Keratinocyte (primary cell): Measurements from ENCODE around the gene ARHGAP15. TPM values are rescaled to one million over a fixed set of nuclear protein-coding genes. Genes with fewer than 3 reads are reported as not detected.

Experiments
- DNase-seq: peaks from one replicate; pipeline ENCODE4 v3.0.0-alpha.2; 2011; ENCODE audit warnings: low read depth, missing footprints, low spot score
- FAIRE-seq: peaks from 2 replicates; lab custom pipeline; 2011; peaks lifted over from hg19 to GRCh38; lab: Jason Lieb, UNC
- H2AFZ ChIP-seq: 2 replicates; pipeline ENCODE4 v1.6.0; 2012; ENCODE audit warnings: low read length, control low read depth, inconsistent platforms; ENCODE audit not compliant: control insufficient read depth
- H3K27ac ChIP-seq: 2 replicates; pipeline ENCODE4 v1.5.1; 2011; ENCODE audit warnings: low read length; ENCODE audit not compliant: control insufficient read depth, insufficient read depth
- H3K27me3 ChIP-seq: 3 replicates; pipeline ENCODE4 v1.6.0; 2011; ENCODE audit warnings: low read length; ENCODE audit not compliant: control insufficient read depth, insufficient read depth; ENCODE audit errors: extremely low read depth
- H3K36me3 ChIP-seq, 2 experiments: 2 replicates in 1 of 2; 3 replicates in 1 of 2; pipeline ENCODE4 v1.5.1; 2011; ENCODE audit warnings: low read length in 2 of 2, mild to moderate bottlenecking in 1 of 2; ENCODE audit not compliant: control insufficient read depth in 2 of 2, insufficient read depth in 2 of 2; ENCODE audit errors: extremely low read depth in 1 of 2
- H3K4me1 ChIP-seq: 3 replicates; pipeline ENCODE4 v1.5.1; 2011; ENCODE audit warnings: low read length; ENCODE audit not compliant: control insufficient read depth, insufficient read depth; ENCODE audit errors: extremely low read depth
- H3K4me2 ChIP-seq: 3 replicates; pipeline ENCODE4 v1.6.0; 2011; ENCODE audit warnings: low read depth, low read length; ENCODE audit not compliant: control insufficient read depth, insufficient read depth; ENCODE audit errors: extremely low read depth
- H3K4me3 ChIP-seq, 3 experiments: fragments of 200-600 bp in 1 of 3; sonication (generic) in 1 of 3; 2 replicates in 2 of 3; 3 replicates in 1 of 3; pipeline ENCODE4 v1.5.1; 2011 to 2016; ENCODE audit warnings: low read length in 3 of 3, mild to moderate bottlenecking in 3 of 3, control low read depth in 2 of 3, inconsistent platforms in 1 of 3, low read depth in 1 of 3, mixed read lengths in 1 of 3, mixed run types in 1 of 3, moderate library complexity in 1 of 3; ENCODE audit not compliant: control insufficient read depth in 2 of 3, insufficient read depth in 2 of 3; ENCODE audit errors: extremely low read depth in 1 of 3
- H3K79me2 ChIP-seq: 2 replicates; pipeline ENCODE4 v1.6.0; 2012; ENCODE audit warnings: low read length; ENCODE audit not compliant: control insufficient read depth, insufficient read depth
- H3K9ac ChIP-seq: 3 replicates; pipeline ENCODE4 v1.6.0; 2011; ENCODE audit warnings: low read length; ENCODE audit not compliant: control insufficient read depth, insufficient read depth; ENCODE audit errors: extremely low read depth
- H3K9me1 ChIP-seq: 3 replicates; pipeline ENCODE4 v1.6.0; 2011; ENCODE audit warnings: low read length; ENCODE audit not compliant: control insufficient read depth, insufficient read depth; ENCODE audit errors: extremely low read depth
- H3K9me3 ChIP-seq: 2 replicates; pipeline ENCODE4 v1.5.1; 2012; ENCODE audit warnings: low read depth, low read length; ENCODE audit not compliant: control insufficient read depth
- H4K20me1 ChIP-seq: 3 replicates; pipeline ENCODE4 v1.6.0; 2011; ENCODE audit warnings: low read length; ENCODE audit not compliant: control insufficient read depth, insufficient read depth; ENCODE audit errors: extremely low read depth
- EZH2 ChIP-seq: IDR thresholded peaks from one replicate; pipeline ENCODE4 v1.6.1; 2012; ENCODE audit warnings: inconsistent platforms, mild to moderate bottlenecking, low read length, moderate library complexity
- dilution Hi-C: fragments of 300-500 bp; cut with MboI; formaldehyde crosslinking; loops from one replicate; pipeline ENCODE4 v1.7.0; 2020; ENCODE audit warnings: low sequenced_read_pairs; ENCODE audit not compliant: extremely low pct_ligation_motif_present
- polyA plus RNA-seq, 5 experiments: library from polyadenylated mRNA; depleted of rRNA in 3 of 5; stranded (reverse) in 3 of 5; stranded (forward) in 1 of 5; unstranded in 1 of 5; fragments of >200 nt; gene quantifications; 1 replicate in 1 of 5; 2 replicates in 3 of 5; 3 replicates in 1 of 5; pipeline versions ENCODE4 v1.2.1 to v1.2.3, GENCODE V29; 2011 to 2012; ENCODE audit warnings: missing spikeins in 2 of 5, low read depth in 1 of 5, low replicate concordance in 1 of 5
- TF ChIP-seq, protein P1 (sequence below), 3 experiments: IDR thresholded peaks in 1 of 3; conservative IDR thresholded peaks in 1 of 3; optimal IDR thresholded peaks in 1 of 3; 2 replicates in 2 of 3; 3 replicates in 1 of 3; pipeline versions ENCODE3 to v1.5.1; 2011; ENCODE audit warnings: low read length in 3 of 3, mild to moderate bottlenecking in 3 of 3, moderate library complexity in 2 of 3, control low read depth in 1 of 3, inconsistent platforms in 1 of 3; ENCODE audit not compliant: insufficient read depth in 2 of 3; ENCODE audit errors: extremely low read depth in 1 of 3

ARHGAP15 gene
- polyA plus RNA-seq, 1 donor (not counting 4 experiments of a cell fraction or from before 2014, with no cell fraction given), result not detected

DNA sequence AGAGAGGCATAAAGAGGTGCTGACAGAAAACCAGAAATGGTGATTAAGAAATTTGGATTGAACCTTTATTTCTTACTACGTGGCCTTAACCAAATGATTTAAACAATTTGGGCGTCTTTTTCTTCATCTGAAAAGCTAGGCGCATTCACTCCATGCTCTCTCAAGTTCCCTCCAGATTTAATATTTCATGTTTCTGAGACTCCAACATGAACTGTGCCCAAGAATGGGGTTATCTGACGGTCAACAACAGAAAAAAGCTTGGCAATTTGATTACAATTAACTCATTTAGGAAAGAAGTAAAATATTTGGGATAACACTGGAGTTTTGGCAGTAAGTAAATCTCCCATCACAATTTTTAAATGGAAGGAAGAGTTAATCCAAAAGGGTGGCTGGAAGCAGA is 345.4 kb downstream of the ARHGAP15 start:
- Histone ChIP-seq H3K4me2 (no peak overlapping the region), H2AFZ (no peak overlapping the region), H3K79me2 (no peaks in the 10 kb centered on the region), H3K27ac (no peak overlapping the region), H3K9me1 (no peaks in the 10 kb centered on the region), H3K9me3 (no peaks in the 10 kb centered on the region), H3K4me3 (no peak overlapping the region), H3K9ac (no peak overlapping the region), H4K20me1 (no peaks in the 10 kb centered on the region), H3K27me3 (no peaks in the 10 kb centered on the region), H3K4me1 (no peaks in the 10 kb centered on the region), H3K36me3 (no peaks in the 10 kb centered on the region)
- no peak for FAIRE-seq
- dilution Hi-C loops, result no loop called here
- TF ChIP-seq, protein P1, sequence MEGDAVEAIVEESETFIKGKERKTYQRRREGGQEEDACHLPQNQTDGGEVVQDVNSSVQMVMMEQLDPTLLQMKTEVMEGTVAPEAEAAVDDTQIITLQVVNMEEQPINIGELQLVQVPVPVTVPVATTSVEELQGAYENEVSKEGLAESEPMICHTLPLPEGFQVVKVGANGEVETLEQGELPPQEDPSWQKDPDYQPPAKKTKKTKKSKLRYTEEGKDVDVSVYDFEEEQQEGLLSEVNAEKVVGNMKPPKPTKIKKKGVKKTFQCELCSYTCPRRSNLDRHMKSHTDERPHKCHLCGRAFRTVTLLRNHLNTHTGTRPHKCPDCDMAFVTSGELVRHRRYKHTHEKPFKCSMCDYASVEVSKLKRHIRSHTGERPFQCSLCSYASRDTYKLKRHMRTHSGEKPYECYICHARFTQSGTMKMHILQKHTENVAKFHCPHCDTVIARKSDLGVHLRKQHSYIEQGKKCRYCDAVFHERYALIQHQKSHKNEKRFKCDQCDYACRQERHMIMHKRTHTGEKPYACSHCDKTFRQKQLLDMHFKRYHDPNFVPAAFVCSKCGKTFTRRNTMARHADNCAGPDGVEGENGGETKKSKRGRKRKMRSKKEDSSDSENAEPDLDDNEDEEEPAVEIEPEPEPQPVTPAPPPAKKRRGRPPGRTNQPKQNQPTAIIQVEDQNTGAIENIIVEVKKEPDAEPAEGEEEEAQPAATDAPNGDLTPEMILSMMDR (optimal IDR thresholded peaks at IDR 0.05 in 1 of 3, IDR thresholded peaks at IDR 0.05 in 1 of 3, conservative IDR thresholded peaks at IDR 0.05 in 1 of 3; ENCODE audit: extremely low read depth in 1 of 3, insufficient read depth in 2 of 3, low read length in 3 of 3), result no peak
- TF ChIP-seq EZH2, result no peak
- no peak for DNase-seq

DNA sequence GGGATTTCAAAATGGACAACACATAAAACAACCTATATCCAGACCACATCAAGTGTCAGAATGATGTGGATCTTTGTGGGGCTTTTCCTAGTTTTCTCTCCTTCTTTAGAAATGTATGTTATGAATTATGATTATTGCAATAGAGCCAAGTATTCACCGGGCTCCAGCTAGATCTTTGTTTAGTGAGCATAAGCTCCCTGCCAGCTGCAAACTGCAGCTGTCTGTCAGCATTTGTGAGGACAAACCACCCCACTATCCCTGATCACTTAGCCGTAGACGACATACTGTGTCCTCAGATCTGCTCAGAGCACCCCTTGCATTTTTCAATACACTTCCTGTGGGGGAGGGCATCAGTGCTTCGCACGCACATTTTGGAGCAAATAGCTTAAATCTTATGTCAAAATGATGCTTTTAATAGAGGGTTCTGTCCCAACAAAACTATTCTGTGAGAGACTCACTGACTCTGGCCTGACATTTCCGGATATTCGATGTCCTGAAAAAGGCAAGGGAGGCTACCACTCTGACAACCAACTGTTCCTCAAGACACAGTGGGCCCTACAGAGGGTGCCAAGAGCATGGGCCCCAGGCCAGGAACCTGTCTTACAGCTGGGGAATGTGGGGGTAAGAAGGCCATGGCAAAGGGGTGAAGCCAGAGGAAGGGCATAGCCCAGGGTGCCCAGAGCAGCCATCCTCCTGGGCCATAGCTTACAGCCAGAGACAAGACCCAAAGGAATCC is 346.0 kb downstream of the ARHGAP15 start:
- Histone ChIP-seq H3K9me1 (no peaks in the 10 kb centered on the region), H3K27me3 (no peaks in the 10 kb centered on the region), H3K4me3 (no peak overlapping the region), H3K79me2 (no peaks in the 10 kb centered on the region), H3K4me2 (no peak overlapping the region), H4K20me1 (no peaks in the 10 kb centered on the region), H3K27ac (no peak overlapping the region), H3K36me3 (no peaks in the 10 kb centered on the region), H3K9me3 (no peaks in the 10 kb centered on the region), H3K9ac (no peak overlapping the region), H3K4me1 (no peaks in the 10 kb centered on the region), H2AFZ (no peak overlapping the region)
- TF ChIP-seq EZH2, result no peak
- TF ChIP-seq, protein P1 (optimal IDR thresholded peaks at IDR 0.05 in 1 of 3, IDR thresholded peaks at IDR 0.05 in 1 of 3, conservative IDR thresholded peaks at IDR 0.05 in 1 of 3; ENCODE audit: extremely low read depth in 1 of 3, insufficient read depth in 2 of 3, low read length in 3 of 3), result no peak
- DNase-seq (no peak), FAIRE-seq (no peak)
- dilution Hi-C loops, result no loop called here
